SK-N-DZ (cell line): ENCODE results near the gene CFAP61.

ENCODE experiments used
- DNase-seq: peaks from one replicate; pipeline ENCODE4 v3.0.0-alpha.2; 2015; ENCODE audit warnings: low spot score

The CFAP61 gene

GRCh38 chr20:20027284-20027683 lies 25.0 kb upstream of the CFAP61 start:
- DNase-seq = no peak

GRCh38 chr20:20031790-20032189 lies 20.5 kb upstream of the CFAP61 start:
- DNase-seq = no peak

GRCh38 chr20:20034486-20034885 lies 17.8 kb upstream of the CFAP61 start:
- DNase-seq = peak; percentile 24

GRCh38 chr20:20036756-20037155 lies 15.6 kb upstream of the CFAP61 start:
- DNase-seq = no peak

GRCh38 chr20:20037960-20038359 lies 14.4 kb upstream of the CFAP61 start:
- DNase-seq = no peak

DNA sequence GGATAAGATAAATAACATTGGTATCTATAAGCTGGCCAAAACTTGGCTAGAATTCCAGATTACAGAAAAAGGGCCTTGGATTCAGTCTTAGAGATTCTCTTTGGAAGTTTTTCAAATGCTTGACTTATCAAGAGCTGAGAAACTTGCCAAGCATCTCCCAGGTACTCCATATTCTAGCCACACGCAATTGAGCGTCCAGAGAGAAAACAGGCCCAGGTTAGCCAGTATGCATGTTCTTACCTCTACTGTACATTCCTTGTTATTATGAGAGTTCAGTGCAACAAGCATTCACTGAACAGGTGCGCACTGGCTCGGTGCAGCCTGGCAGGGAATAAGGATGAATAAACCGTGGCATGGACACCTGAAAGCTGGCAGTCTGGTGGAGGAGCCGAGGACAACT lies 13.7 kb upstream of the CFAP61 start:
- no peak for DNase-seq

DNA sequence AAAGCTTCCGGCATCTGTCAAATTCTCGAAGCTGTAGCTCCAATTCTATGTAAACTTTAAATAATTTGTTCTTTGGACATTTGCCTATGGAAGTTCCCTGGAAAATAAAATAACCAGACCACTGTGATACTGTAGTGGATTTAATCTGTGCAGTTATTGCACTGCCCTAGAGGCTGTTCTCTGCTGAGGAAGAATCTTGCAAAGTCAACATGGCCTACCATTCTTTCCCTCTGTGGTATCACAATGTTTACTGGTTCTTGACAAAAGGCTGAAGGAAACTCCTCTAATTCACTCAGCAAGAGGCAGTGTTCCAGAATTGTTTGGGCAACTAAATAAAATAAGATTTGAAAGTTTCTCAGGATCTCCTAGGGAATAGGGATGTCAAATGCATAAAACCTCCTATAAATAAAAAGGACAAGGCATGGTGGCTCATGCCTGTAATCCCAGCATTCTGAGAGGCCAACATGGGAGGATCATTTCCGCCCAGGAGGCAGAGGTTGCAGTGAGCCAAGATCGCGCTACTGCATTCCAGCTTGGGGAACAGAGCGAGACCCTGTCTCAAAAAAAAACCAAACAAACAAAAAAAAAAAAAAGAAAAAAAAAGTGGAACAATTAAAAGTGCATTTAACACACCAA lies 12.5 kb upstream of the CFAP61 start:
- DNase-seq = no peak

DNA sequence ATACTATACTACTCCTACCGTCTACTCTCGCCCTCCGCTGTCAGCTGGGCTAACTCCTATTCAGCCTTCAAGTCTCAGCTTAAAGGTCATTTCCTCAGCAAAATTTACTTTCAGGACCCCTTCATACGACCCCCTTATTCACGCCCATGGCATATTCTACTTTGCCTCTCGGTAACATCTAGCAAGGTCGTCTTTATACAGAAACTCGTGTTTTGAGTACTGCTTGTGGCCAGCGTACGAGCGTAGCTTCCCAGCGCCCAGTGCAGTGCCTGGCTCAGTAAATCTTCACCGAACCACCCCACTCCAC lies 612 bp upstream of the CFAP61 start:
- DNase-seq = no peak

DNA sequence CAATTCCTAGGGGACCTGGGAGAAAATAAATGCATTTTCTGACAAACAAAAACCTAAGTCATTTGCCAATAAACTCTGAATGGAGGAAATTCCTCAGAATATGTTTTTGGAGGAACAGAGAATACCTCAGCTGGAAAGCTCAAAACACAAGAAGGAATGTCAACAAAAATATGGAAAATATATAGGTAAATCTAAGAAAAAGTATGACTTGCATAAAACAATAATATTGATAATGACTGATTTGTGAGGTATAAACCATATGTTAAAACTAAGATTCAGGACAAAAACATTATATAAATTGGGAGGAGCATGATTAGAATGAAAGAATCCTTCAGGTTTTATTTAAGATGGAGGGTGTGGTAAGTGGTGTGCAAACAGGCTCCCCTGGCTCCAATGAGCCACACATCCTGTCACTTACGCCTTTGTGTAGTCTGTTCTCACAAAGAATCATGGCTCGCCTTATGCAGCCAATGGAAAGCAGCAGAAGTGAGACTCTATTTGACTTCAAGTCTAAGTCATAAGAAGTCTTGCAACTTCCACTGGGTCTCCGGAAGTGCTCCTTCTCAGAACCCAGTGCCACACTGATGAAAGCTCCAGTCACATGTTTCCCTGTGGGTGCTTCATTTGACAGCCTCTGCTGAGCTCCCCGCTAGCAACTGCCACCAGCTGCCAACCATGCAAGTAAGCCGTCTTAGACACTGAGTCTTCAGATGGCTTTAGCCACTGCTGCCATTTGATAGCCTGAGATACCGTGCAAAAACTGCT lies 8.1 kb downstream of the CFAP61 start:
- no peak for DNase-seq

- DNase-seq = no peak
These were observed 11.8 kb downstream of the CFAP61 start for GRCh38 chr20:20063941-20064702.

DNA sequence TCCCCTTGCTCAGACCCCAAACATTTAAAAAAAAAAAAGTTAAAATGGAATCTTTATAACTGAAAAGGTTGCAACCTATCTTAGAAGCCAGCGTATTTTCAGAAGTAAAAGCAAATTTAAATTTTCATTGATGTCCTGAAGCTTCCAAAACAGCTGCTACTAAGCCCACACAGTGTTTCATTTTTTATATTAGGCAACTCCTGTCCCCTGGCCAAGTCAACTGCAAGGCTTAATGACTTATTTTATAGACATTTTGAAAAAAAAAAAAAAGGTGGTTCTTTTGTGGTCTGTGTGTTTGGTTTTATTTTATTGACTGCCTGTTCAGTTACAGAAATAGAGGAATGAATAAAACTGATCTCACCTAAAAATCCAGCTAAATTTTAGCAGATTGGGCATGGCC lies 13.0 kb downstream of the CFAP61 start:
- DNase-seq = no peak

GRCh38 chr20:20070871-20071726 lies 18.8 kb downstream of the CFAP61 start:
- no peak for DNase-seq

- no peak for DNase-seq
These were observed 21.6 kb downstream of the CFAP61 start for GRCh38 chr20:20073801-20074371.

GRCh38 chr20:20075032-20075431 lies 22.7 kb downstream of the CFAP61 start:
- DNase-seq = no peak

GRCh38 chr20:20076297-20077065 lies 24.1 kb downstream of the CFAP61 start:
- DNase-seq = no peak

- no peak for DNase-seq
These were observed 25.7 kb downstream of the CFAP61 start for GRCh38 chr20:20078041-20078440.

DNA sequence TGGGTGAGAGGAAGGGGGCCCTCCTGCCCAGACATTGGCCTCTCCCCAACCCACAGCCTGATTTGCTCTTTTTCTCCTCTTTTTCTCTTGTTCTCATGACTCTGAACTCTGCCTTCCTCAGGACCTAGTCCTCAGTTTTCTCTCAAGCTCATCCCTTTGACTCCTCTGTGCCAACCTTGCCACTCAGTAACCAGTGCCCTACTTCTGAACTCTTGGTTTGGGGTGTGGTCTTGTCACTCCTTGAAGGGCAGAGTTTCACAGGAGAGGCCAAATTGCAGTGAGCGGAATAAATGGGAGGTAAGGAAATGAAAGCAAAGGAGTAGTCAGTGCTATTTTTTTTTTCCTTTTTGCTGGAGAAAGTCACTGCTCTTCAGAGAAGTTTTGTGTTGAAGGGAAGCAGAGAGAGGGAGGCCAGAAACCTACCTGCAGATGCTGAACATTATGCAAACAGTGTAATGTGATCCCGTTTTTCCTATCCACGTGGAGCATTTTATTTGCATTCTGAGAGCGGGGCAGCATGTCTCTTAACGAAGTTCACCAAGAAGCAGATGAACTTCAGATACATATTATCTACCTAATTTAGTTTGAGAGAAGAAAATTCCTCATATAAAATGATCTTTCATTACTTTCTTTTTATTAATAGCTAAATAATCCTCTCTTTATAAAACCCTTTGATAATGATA lies 26.9 kb downstream of the CFAP61 start:
- DNase-seq = no peak

DNA sequence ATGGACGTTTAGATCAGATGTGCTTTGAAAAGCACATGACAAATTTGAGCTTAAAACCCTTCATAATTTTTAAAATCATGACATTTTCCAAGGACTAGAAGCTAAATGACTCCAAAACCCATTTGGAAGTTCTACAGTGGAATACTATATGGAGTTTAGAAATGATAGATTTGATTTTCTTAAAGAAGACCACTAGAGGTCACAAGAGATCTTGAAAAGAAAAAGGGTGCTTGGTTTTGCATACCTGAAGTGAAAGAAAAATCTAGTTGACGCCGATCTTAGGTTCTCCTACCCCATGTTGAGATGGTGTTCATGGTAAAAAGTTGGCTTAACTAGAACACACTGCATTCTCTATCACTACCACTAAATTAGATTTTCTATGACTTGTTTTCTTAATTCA lies 31.5 kb downstream of the CFAP61 start:
- peak; percentile 60 for DNase-seq

- DNase-seq = peak; percentile 49
These were observed 32.0 kb downstream of the CFAP61 start for GRCh38 chr20:20084296-20084752.

GRCh38 chr20:20085071-20085470 lies 32.7 kb downstream of the CFAP61 start:
- peak; percentile 37 for DNase-seq
